Right lobe of liver (tissue), 6 donors: ENCODE data around the gene PGAP2. TPM values are rescaled to one million over a fixed set of nuclear protein-coding genes. Genes with fewer than 3 reads are reported as not detected.
A peak's percentile ranks its signal among the peaks of the same experiment; 100 is the strongest.

ENCODE experiments used
- ATAC-seq, 4 donors: fragments of 200-7000 bp; cut with Tn5 transposase; one replicate each; pipeline ENCODE4 v1.9.1; 2020; ENCODE audit warnings: mild to moderate bottlenecking in 4 of 4, moderate library complexity in 4 of 4
- DNase-seq, 3 donors: peaks; one replicate each; pipeline ENCODE4 v3.0.0-alpha.2; 2020
- H3K27ac ChIP-seq, 3 donors: fragments of 200-600 bp; one replicate each; pipeline ENCODE4 v1.8.0; 2022
- H3K27me3 ChIP-seq, 2 donors: fragments of 200-600 bp; one replicate each; pipeline ENCODE4 v1.8.0; 2022
- H3K36me3 ChIP-seq, 4 donors: fragments of 200-600 bp; sonication (generic) in 1 of 4; one replicate each; pipeline versions ENCODE4 v1.5.1 to v1.8.0; 2017 to 2022; ENCODE audit warnings: control low read depth in 1 of 4
- H3K4me1 ChIP-seq, 4 donors: fragments of 200-600 bp; sonication (generic) in 1 of 4; one replicate each; pipeline versions ENCODE4 v1.5.1 to v1.8.0; 2017 to 2022; ENCODE audit warnings: control low read depth in 1 of 4
- H3K4me3 ChIP-seq, 3 donors: fragments of 200-600 bp; one replicate each; pipeline ENCODE4 v1.8.0; 2022
- H3K9me3 ChIP-seq, 4 donors: fragments of 200-600 bp; sonication (generic) in 1 of 4; one replicate each; pipeline versions ENCODE4 v1.5.1 to v1.8.0; 2017 to 2022; ENCODE audit warnings: control low read depth in 1 of 4
- CTCF ChIP-seq, 4 donors: fragments of 200-600 bp in 3 of 4; fragments of 450-650 bp in 1 of 4; IDR thresholded peaks; one replicate each; pipeline versions ENCODE4 v1.5.1 to v1.8.0; 2016 to 2022; ENCODE audit warnings: antibody characterized with exemption in 4 of 4, mild to moderate bottlenecking in 2 of 4
- POLR2A ChIP-seq: fragments of 450-650 bp; IDR thresholded peaks from one replicate; pipeline ENCODE4 v1.6.1; 2017; ENCODE audit warnings: antibody characterized with exemption, mild to moderate bottlenecking
- WGBS: methylation state at CpG from one replicate; pipeline ENCODE4 v1.1.6; 2018; ENCODE audit warnings: low coverage, low lambda C conversion rate; ENCODE audit not compliant: insufficient coverage; ENCODE audit errors: missing lambda C conversion rate; 5-methylcytosine and 5-hydroxymethylcytosine counted together
- intact Hi-C, 2 donors: fragments of 100-400 bp; cut with DNase I; formaldehyde crosslinking; loops; one replicate each; pipeline versions ENCODE4 v1.11.2 to v1.14.1; 2022
- small RNA-seq, 2 experiments: library from RNA; depleted of rRNA; stranded (forward); fragments of <200 nt; gene quantifications; one replicate each; pipeline ENCODE3, GENCODE V24; 2016
- total RNA-seq, 6 experiments: library from RNA; depleted of rRNA in 2 of 6; stranded (reverse); fragments of >200 nt in 2 of 6; fragmentation: NEBNext Ultra II Directional in 3 of 6; extraction: Animal tissue kit (Norgen Biotek cat#: 25700) in 3 of 6; gene quantifications; one replicate each; pipeline versions ENCODE4 v1.1.0 to v1.2.4, GENCODE V29; 2016 to 2023
- donor health status: DM: no; HTN: yes; CAD: no.
- donor health status: DM: no; HTN: no; CAD: no.
- donor health status: DM: no; HTN: no; CAD: no.
- donor health status: DM: no; HTN: yes; CAD: no.
- donor health status: DM: no; HTN: yes; CAD: no.

PGAP2 gene
- total RNA-seq, 6 experiments from 2014 or later = 14.8 to 26.8 (median 17.9) TPM

GRCh38 chr11:3867209-3868091 lies 59.1 kb downstream of the PGAP2 start:
- peaks cover 0 to 54% (median 16%) of the 10 kb centered on the region in 4 donors for H3K4me1 ChIP-seq
- no peaks in the 10 kb centered on the region for H3K27me3 ChIP-seq
- no peaks in the 10 kb centered on the region for H3K9me3 ChIP-seq
- peak overlapping the region; percentile 72 to 84 (median 75) for H3K27ac ChIP-seq
- TF ChIP-seq POLR2A (peak; percentile 70), CTCF (IDR thresholded peaks at IDR 0.05) (no peak)
- DNase-seq (peak in 2 of 3 donors; percentile 42 to 62), ATAC-seq (peak; percentile 70 to 84 (median 72))
- WGBS = 19% methylated on average over 5 of the region's 6 CpGs
- no peak overlapping the region for H3K4me3 ChIP-seq
- intact Hi-C loops = no loop called here
- no peaks in the 10 kb centered on the region for H3K36me3 ChIP-seq

- TF ChIP-seq CTCF (IDR thresholded peaks at IDR 0.05) (no peak), POLR2A (no peak)
- no peak overlapping the region for H3K4me3 ChIP-seq
- intact Hi-C loops = no loop called here
- DNase-seq = no peak
- no peak overlapping the region for H3K27ac ChIP-seq
- ATAC-seq = no peak
- no peaks in the 10 kb centered on the region for H3K9me3 ChIP-seq
- H3K27me3 ChIP-seq = no peaks in the 10 kb centered on the region
- peaks cover 0 to 37% (median 14%) of the 10 kb centered on the region in 4 donors for H3K4me1 ChIP-seq
- H3K36me3 ChIP-seq = no peaks in the 10 kb centered on the region
- WGBS = 100% methylated on average over 2 of the region's 2 CpGs
These were observed 65.5 kb downstream of the PGAP2 start for GRCh38 chr11:3873712-3874349.

Small RNA genes lying within 50 kb of the gene (small RNA-seq; reads per million reads assigned to genes)
- gene RNU7-50P = 0 reads per million in 2 experiments

Other genes with a start within 250 kb of the PGAP2 start
- under 1 TPM in 2 of 6 experiments, not detected in 4; 0.35 to 0.59 TPM for gene ART5, start 166.6 kb upstream of the PGAP2 start, total RNA-seq
- gene ART1, start 163.4 kb upstream of the PGAP2 start, total RNA-seq = not detected
- 1 to 10 TPM in 1 of 6 experiments, under 1 TPM in 5; 0.25 to 1.2 (median 0.41) TPM for gene CHRNA10, start 137.2 kb upstream of the PGAP2 start, total RNA-seq
- gene NUP98, start 11.0 kb upstream of the PGAP2 start, total RNA-seq = 10 to 100 TPM; 29.7 to 69.0 (median 34.3) TPM
- 10 to 100 TPM; 13.9 to 31.5 (median 22.0) TPM for gene RHOG, start 32.4 kb downstream of the PGAP2 start, total RNA-seq
- 10 to 100 TPM; 36.4 to 48.0 (median 40.5) TPM for gene STIM1, start 47.1 kb downstream of the PGAP2 start, total RNA-seq